Mesothelial cell of epicardium (in vitro differentiated cells): ENCODE data around the gene FOXD4. TPM values are rescaled to one million over a fixed set of nuclear protein-coding genes. Genes with fewer than 3 reads are reported as not detected.
"Not testable (repeated sequence)": the region's sequence is repeated elsewhere in the genome, so short reads cannot be mapped to it uniquely, and the experiment has no call there.

ENCODE experiments used
- DNase-seq, 2 experiments: peaks; one replicate each; pipeline ENCODE4 v3.0.0; 2021; ENCODE audit warnings: low spot score in 2 of 2; ENCODE audit not compliant: unreplicated experiment in 2 of 2
- H3K27ac Mint-ChIP-seq: 2 replicates; pipeline ENCODE4 v1.8.0; 2021; ENCODE audit warnings: mixed read lengths
- H3K27me3 Mint-ChIP-seq: 2 replicates; pipeline ENCODE4 v1.8.0; 2021; ENCODE audit warnings: low read depth, mixed read lengths
- H3K36me3 Mint-ChIP-seq: 2 replicates; pipeline ENCODE4 v1.8.0; 2021; ENCODE audit warnings: mixed read lengths
- H3K4me1 Mint-ChIP-seq: 2 replicates; pipeline ENCODE4 v1.8.0; 2021; ENCODE audit warnings: mixed read lengths
- H3K4me3 Mint-ChIP-seq: 2 replicates; pipeline ENCODE4 v1.8.0; 2021; ENCODE audit warnings: mild to moderate bottlenecking, moderate library complexity, mixed read lengths
- H3K9me3 Mint-ChIP-seq: 2 replicates; pipeline ENCODE4 v1.8.0; 2021; ENCODE audit warnings: mixed read lengths
- total RNA-seq: library from RNA; stranded (reverse); gene quantifications from 3 replicates; pipeline ENCODE4 v1.2.1, GENCODE V29; 2021

Gene FOXD4
- total RNA-seq, 1 donor from 2014 or later, result 0.67 TPM

GRCh38 chr9:108742-109495 lies 9.3 kb downstream of the FOXD4 start:
- not testable (repeated sequence) for H3K27ac Mint-ChIP-seq, H3K4me1 Mint-ChIP-seq, DNase-seq, H3K9me3 Mint-ChIP-seq, H3K4me3 Mint-ChIP-seq, H3K36me3 Mint-ChIP-seq
- peaks cover 70% of the 10 kb centered on the region for H3K27me3 Mint-ChIP-seq

GRCh38 chr9:105991-106390 lies 12.2 kb downstream of the FOXD4 start:
- H3K4me3 Mint-ChIP-seq, H3K9me3 Mint-ChIP-seq, DNase-seq, H3K27ac Mint-ChIP-seq, H3K36me3 Mint-ChIP-seq, H3K4me1 Mint-ChIP-seq: not testable (repeated sequence)
- H3K27me3 Mint-ChIP-seq, result peaks cover 67% of the 10 kb centered on the region

GRCh38 chr9:100430-100829 lies 17.8 kb downstream of the FOXD4 start:
- not testable (repeated sequence) for H3K4me1 Mint-ChIP-seq, H3K27ac Mint-ChIP-seq, H3K4me3 Mint-ChIP-seq, H3K9me3 Mint-ChIP-seq, DNase-seq, H3K36me3 Mint-ChIP-seq
- peaks cover 41% of the 10 kb centered on the region for H3K27me3 Mint-ChIP-seq

- not testable (repeated sequence) for H3K9me3 Mint-ChIP-seq, H3K27ac Mint-ChIP-seq, H3K4me3 Mint-ChIP-seq, H3K36me3 Mint-ChIP-seq, H3K4me1 Mint-ChIP-seq, DNase-seq
- peaks cover 43% of the 10 kb centered on the region for H3K27me3 Mint-ChIP-seq
Observed at GRCh38 chr9:99867-100266, 18.4 kb downstream of the FOXD4 start.

GRCh38 chr9:98775-99174 lies 19.4 kb downstream of the FOXD4 start:
- H3K9me3 Mint-ChIP-seq, DNase-seq, H3K4me3 Mint-ChIP-seq, H3K27ac Mint-ChIP-seq, H3K36me3 Mint-ChIP-seq, H3K4me1 Mint-ChIP-seq: not testable (repeated sequence)
- peaks cover 36% of the 10 kb centered on the region for H3K27me3 Mint-ChIP-seq

GRCh38 chr9:94992-95391 lies 23.2 kb downstream of the FOXD4 start:
- peaks cover 22% of the 10 kb centered on the region for H3K27me3 Mint-ChIP-seq
- DNase-seq, H3K4me1 Mint-ChIP-seq, H3K9me3 Mint-ChIP-seq, H3K4me3 Mint-ChIP-seq, H3K36me3 Mint-ChIP-seq, H3K27ac Mint-ChIP-seq: not testable (repeated sequence)

GRCh38 chr9:94323-94722 lies 23.9 kb downstream of the FOXD4 start:
- DNase-seq, H3K4me3 Mint-ChIP-seq, H3K9me3 Mint-ChIP-seq, H3K27ac Mint-ChIP-seq, H3K36me3 Mint-ChIP-seq, H3K4me1 Mint-ChIP-seq: not testable (repeated sequence)
- H3K27me3 Mint-ChIP-seq, result peaks cover 15% of the 10 kb centered on the region

GRCh38 chr9:93909-94308 lies 24.3 kb downstream of the FOXD4 start:
- not testable (repeated sequence) for DNase-seq, H3K27ac Mint-ChIP-seq, H3K4me1 Mint-ChIP-seq, H3K4me3 Mint-ChIP-seq, H3K36me3 Mint-ChIP-seq, H3K9me3 Mint-ChIP-seq
- H3K27me3 Mint-ChIP-seq, result peaks cover 13% of the 10 kb centered on the region

- H3K27me3 Mint-ChIP-seq, result peaks cover 33% of the 10 kb centered on the region
- not testable (repeated sequence) for DNase-seq, H3K27ac Mint-ChIP-seq, H3K9me3 Mint-ChIP-seq, H3K4me1 Mint-ChIP-seq, H3K36me3 Mint-ChIP-seq, H3K4me3 Mint-ChIP-seq
Observed at GRCh38 chr9:90851-91250, 27.4 kb downstream of the FOXD4 start.

- not testable (repeated sequence) for H3K4me3 Mint-ChIP-seq, H3K27ac Mint-ChIP-seq, DNase-seq, H3K4me1 Mint-ChIP-seq, H3K9me3 Mint-ChIP-seq, H3K36me3 Mint-ChIP-seq
- H3K27me3 Mint-ChIP-seq, result peaks cover 35% of the 10 kb centered on the region
Observed at GRCh38 chr9:88396-89037, 29.7 kb downstream of the FOXD4 start.

- not testable (repeated sequence) for DNase-seq, H3K9me3 Mint-ChIP-seq, H3K4me3 Mint-ChIP-seq
Observed at GRCh38 chr9:87860-88259, 30.4 kb downstream of the FOXD4 start.

GRCh38 chr9:87105-87504 lies 31.1 kb downstream of the FOXD4 start:
- not testable (repeated sequence) for DNase-seq, H3K27ac Mint-ChIP-seq, H3K9me3 Mint-ChIP-seq, H3K4me3 Mint-ChIP-seq, H3K4me1 Mint-ChIP-seq, H3K36me3 Mint-ChIP-seq
- peaks cover 34% of the 10 kb centered on the region for H3K27me3 Mint-ChIP-seq

More at GRCh38 chr9:87860-88259, 30.4 kb downstream of the FOXD4 start:
- peaks cover 34% of the 10 kb centered on the region for H3K27me3 Mint-ChIP-seq
- H3K4me1 Mint-ChIP-seq, H3K27ac Mint-ChIP-seq, H3K36me3 Mint-ChIP-seq: not testable (repeated sequence)

GRCh38 chr9:86697-87096 lies 31.5 kb downstream of the FOXD4 start:
- not testable (repeated sequence) for DNase-seq, H3K4me3 Mint-ChIP-seq, H3K27ac Mint-ChIP-seq, H3K4me1 Mint-ChIP-seq, H3K9me3 Mint-ChIP-seq, H3K36me3 Mint-ChIP-seq
- peaks cover 36% of the 10 kb centered on the region for H3K27me3 Mint-ChIP-seq

- not testable (repeated sequence) for DNase-seq, H3K4me1 Mint-ChIP-seq, H3K27ac Mint-ChIP-seq, H3K36me3 Mint-ChIP-seq, H3K4me3 Mint-ChIP-seq, H3K9me3 Mint-ChIP-seq
- peaks cover 40% of the 10 kb centered on the region for H3K27me3 Mint-ChIP-seq
Observed at GRCh38 chr9:82932-83689, 35.1 kb downstream of the FOXD4 start.
